ENCODE data around the gene CRX.
"Not testable (repeated sequence)": the region's sequence is repeated elsewhere in the genome, so short reads cannot be mapped to it uniquely, and the experiment has no call there.

Gene CRX
- total RNA-seq: 0 reads per million in 3 donors

GRCh38 chr19:47821460-47822020, at the start of gene CRX:
Gene CRX (plus strand): TSS chr19:47821937. CDS start chr19:47834444, 12,507 bp downstream.
- Histone ChIP-seq H3K36me3 (ENCODE audit: control insufficient read depth, insufficient read depth, low read length) (no peaks in the 10 kb centered on the region), H3K4me1 (ENCODE audit: control insufficient read depth, insufficient read depth, low read length, poor library complexity, severe bottlenecking) (no peaks in the 10 kb centered on the region), H3K27me3 (replicated peaks; ENCODE audit: control insufficient read depth, insufficient read depth, low read length, poor library complexity, severe bottlenecking) (no peaks in the 10 kb centered on the region), H3K9me3 (ENCODE audit: control insufficient read depth, low read length) (no peaks in the 10 kb centered on the region), H3K27ac (ENCODE audit: insufficient read depth, low read length, poor library complexity, severe bottlenecking) (no peak within 1 kb of the TSS), H3K4me3 (ENCODE audit: insufficient read depth, low read depth, low read length, poor library complexity, severe bottlenecking) (no peak within 1 kb of the TSS)
- DNase-seq: no peak

- Histone ChIP-seq H3K27me3 (replicated peaks; ENCODE audit: control insufficient read depth, insufficient read depth, low read length, poor library complexity, severe bottlenecking) (no peaks in the 10 kb centered on the region), H3K27ac (ENCODE audit: insufficient read depth, low read length, poor library complexity, severe bottlenecking) (no peak overlapping the region), H3K4me1 (ENCODE audit: control insufficient read depth, insufficient read depth, low read length, poor library complexity, severe bottlenecking) (peaks cover 9% of the 10 kb centered on the region), H3K36me3 (ENCODE audit: control insufficient read depth, insufficient read depth, low read length) (peaks cover 8% of the 10 kb centered on the region), H3K9me3 (ENCODE audit: control insufficient read depth, low read length) (no peaks in the 10 kb centered on the region), H3K4me3 (ENCODE audit: insufficient read depth, low read depth, low read length, poor library complexity, severe bottlenecking) (no peak overlapping the region)
- no peak for DNase-seq
These were observed 45.2 kb upstream of the CRX start for GRCh38 chr19:47776568-47776967.

GRCh38 chr19:47777245-47778048, 44.3 kb upstream of the CRX start:
- not testable (repeated sequence) for H3K36me3 ChIP-seq (ENCODE audit: control insufficient read depth, insufficient read depth, low read length); H3K27ac ChIP-seq (ENCODE audit: insufficient read depth, low read length, poor library complexity, severe bottlenecking); H3K9me3 ChIP-seq (ENCODE audit: control insufficient read depth, low read length); H3K4me1 ChIP-seq (ENCODE audit: control insufficient read depth, insufficient read depth, low read length, poor library complexity, severe bottlenecking); H3K27me3 ChIP-seq (replicated peaks; ENCODE audit: control insufficient read depth, insufficient read depth, low read length, poor library complexity, severe bottlenecking); DNase-seq
- peak overlapping the region; percentile 91 for H3K4me3 ChIP-seq (ENCODE audit: insufficient read depth, low read depth, low read length, poor library complexity, severe bottlenecking)

- Histone ChIP-seq H3K36me3 (ENCODE audit: control insufficient read depth, insufficient read depth, low read length) (peaks cover 8% of the 10 kb centered on the region), H3K27me3 (replicated peaks; ENCODE audit: control insufficient read depth, insufficient read depth, low read length, poor library complexity, severe bottlenecking) (no peaks in the 10 kb centered on the region), H3K4me1 (ENCODE audit: control insufficient read depth, insufficient read depth, low read length, poor library complexity, severe bottlenecking) (peaks cover 9% of the 10 kb centered on the region), H3K4me3 (ENCODE audit: insufficient read depth, low read depth, low read length, poor library complexity, severe bottlenecking) (peak within 1 kb of the TSS; percentile 91), H3K9me3 (ENCODE audit: control insufficient read depth, low read length) (no peaks in the 10 kb centered on the region), H3K27ac (ENCODE audit: insufficient read depth, low read length, poor library complexity, severe bottlenecking) (peak within 1 kb of the TSS; percentile 90)
- DNase-seq: peak; percentile 53 to 63 (median 62)
These were observed 43.4 kb upstream of the CRX start, which contains the start of gene SELENOW for GRCh38 chr19:47778049-47778953. Gene SELENOW (plus strand): TSS chr19:47778703. CDS start chr19:47778786, 83 bp downstream.

GRCh38 chr19:47778954-47779351, 42.8 kb upstream of the CRX start:
- Histone ChIP-seq H3K4me1 (ENCODE audit: control insufficient read depth, insufficient read depth, low read length, poor library complexity, severe bottlenecking) (peaks cover 9% of the 10 kb centered on the region), H3K27me3 (replicated peaks; ENCODE audit: control insufficient read depth, insufficient read depth, low read length, poor library complexity, severe bottlenecking) (no peaks in the 10 kb centered on the region), H3K9me3 (ENCODE audit: control insufficient read depth, low read length) (no peaks in the 10 kb centered on the region), H3K36me3 (ENCODE audit: control insufficient read depth, insufficient read depth, low read length) (peaks cover 14% of the 10 kb centered on the region), H3K4me3 (ENCODE audit: insufficient read depth, low read depth, low read length, poor library complexity, severe bottlenecking) (peak overlapping the region; percentile 91), H3K27ac (ENCODE audit: insufficient read depth, low read length, poor library complexity, severe bottlenecking) (peak overlapping the region; percentile 90)
- DNase-seq: no peak

GRCh38 chr19:47779524-47780214, 42.1 kb upstream of the CRX start:
- peaks cover 9% of the 10 kb centered on the region for H3K4me1 ChIP-seq (ENCODE audit: control insufficient read depth, insufficient read depth, low read length, poor library complexity, severe bottlenecking)
- no peaks in the 10 kb centered on the region for H3K27me3 ChIP-seq (replicated peaks; ENCODE audit: control insufficient read depth, insufficient read depth, low read length, poor library complexity, severe bottlenecking)
- H3K27ac ChIP-seq (ENCODE audit: insufficient read depth, low read length, poor library complexity, severe bottlenecking): peak overlapping the region; percentile 90
- peak overlapping the region; percentile 91 for H3K4me3 ChIP-seq (ENCODE audit: insufficient read depth, low read depth, low read length, poor library complexity, severe bottlenecking)
- peaks cover 21% of the 10 kb centered on the region for H3K36me3 ChIP-seq (ENCODE audit: control insufficient read depth, insufficient read depth, low read length)
- H3K9me3 ChIP-seq (ENCODE audit: control insufficient read depth, low read length): no peaks in the 10 kb centered on the region
- DNase-seq: no peak

GRCh38 chr19:47780215-47780551, 41.6 kb upstream of the CRX start:
- Histone ChIP-seq H3K27me3 (replicated peaks; ENCODE audit: control insufficient read depth, insufficient read depth, low read length, poor library complexity, severe bottlenecking) (no peaks in the 10 kb centered on the region), H3K27ac (ENCODE audit: insufficient read depth, low read length, poor library complexity, severe bottlenecking) (no peak overlapping the region), H3K36me3 (ENCODE audit: control insufficient read depth, insufficient read depth, low read length) (peaks cover 22% of the 10 kb centered on the region), H3K9me3 (ENCODE audit: control insufficient read depth, low read length) (no peaks in the 10 kb centered on the region), H3K4me3 (ENCODE audit: insufficient read depth, low read depth, low read length, poor library complexity, severe bottlenecking) (no peak overlapping the region), H3K4me1 (ENCODE audit: control insufficient read depth, insufficient read depth, low read length, poor library complexity, severe bottlenecking) (peaks cover 9% of the 10 kb centered on the region)
- no peak for DNase-seq

- peaks cover 9% of the 10 kb centered on the region for H3K4me1 ChIP-seq (ENCODE audit: control insufficient read depth, insufficient read depth, low read length, poor library complexity, severe bottlenecking)
- H3K36me3 ChIP-seq (ENCODE audit: control insufficient read depth, insufficient read depth, low read length): peaks cover 22% of the 10 kb centered on the region
- no peaks in the 10 kb centered on the region for H3K27me3 ChIP-seq (replicated peaks; ENCODE audit: control insufficient read depth, insufficient read depth, low read length, poor library complexity, severe bottlenecking)
- no peak for DNase-seq
- H3K9me3 ChIP-seq (ENCODE audit: control insufficient read depth, low read length): no peaks in the 10 kb centered on the region
- no peak overlapping the region for H3K27ac ChIP-seq (ENCODE audit: insufficient read depth, low read length, poor library complexity, severe bottlenecking)
- H3K4me3 ChIP-seq (ENCODE audit: insufficient read depth, low read depth, low read length, poor library complexity, severe bottlenecking): no peak overlapping the region
These were observed 40.0 kb upstream of the CRX start for GRCh38 chr19:47781590-47782262.

- H3K4me1 ChIP-seq (ENCODE audit: control insufficient read depth, insufficient read depth, low read length, poor library complexity, severe bottlenecking): peaks cover 5% of the 10 kb centered on the region
- H3K9me3 ChIP-seq (ENCODE audit: control insufficient read depth, low read length): no peaks in the 10 kb centered on the region
- H3K4me3 ChIP-seq (ENCODE audit: insufficient read depth, low read depth, low read length, poor library complexity, severe bottlenecking): no peak overlapping the region
- H3K36me3 ChIP-seq (ENCODE audit: control insufficient read depth, insufficient read depth, low read length): peaks cover 14% of the 10 kb centered on the region
- H3K27ac ChIP-seq (ENCODE audit: insufficient read depth, low read length, poor library complexity, severe bottlenecking): no peak overlapping the region
- no peaks in the 10 kb centered on the region for H3K27me3 ChIP-seq (replicated peaks; ENCODE audit: control insufficient read depth, insufficient read depth, low read length, poor library complexity, severe bottlenecking)
- DNase-seq: no peak
These were observed 35.2 kb upstream of the CRX start for GRCh38 chr19:47786566-47786965.

Data from effector memory CD4-positive, alpha-beta T cell (primary cell).